Gastroesophageal sphincter (tissue), 4 donors: ENCODE data around the gene SF3B3. TPM values are rescaled to one million over a fixed set of nuclear protein-coding genes. Genes with fewer than 3 reads are reported as not detected.
A peak's percentile ranks its signal among the peaks of the same experiment; 100 is the strongest.

ENCODE experiments used
- ATAC-seq: fragments of 150-250 bp; one replicate; pipeline ENCODE4 v1.9.1; 2016; ENCODE audit warnings: mild to moderate bottlenecking, moderate library complexity
- H3K27ac ChIP-seq, 4 donors: fragments of 200-600 bp; sonication (generic) in 3 of 4; 1 replicate in 3 of 4; 2 replicates in 1 of 4; pipeline ENCODE4 v1.5.1; 2016 to 2019
- H3K27me3 ChIP-seq: fragments of 200-600 bp; sonication (generic); one replicate; pipeline ENCODE4 v1.5.1; 2019
- H3K36me3 ChIP-seq, 2 donors: fragments of 200-600 bp; sonication (generic); one replicate each; pipeline ENCODE4 v1.5.1; 2019; ENCODE audit warnings: control low read depth in 1 of 2
- H3K4me1 ChIP-seq, 3 donors: fragments of 200-600 bp; sonication (generic); 1 replicate in 2 of 3; 2 replicates in 1 of 3; pipeline ENCODE4 v1.5.1; 2016 to 2019; ENCODE audit warnings: control low read depth in 2 of 3
- H3K4me3 ChIP-seq, 2 donors: fragments of 200-600 bp; sonication (generic); one replicate each; pipeline ENCODE4 v1.5.1; 2019; ENCODE audit warnings: mild to moderate bottlenecking in 1 of 2, moderate library complexity in 1 of 2
- H3K9me3 ChIP-seq, 3 donors: fragments of 200-600 bp; sonication (generic); one replicate each; pipeline ENCODE4 v1.5.1; 2017 to 2019; ENCODE audit warnings: control low read depth in 2 of 3
- EP300 ChIP-seq: sonication (generic); formaldehyde crosslinking; IDR thresholded peaks from one replicate; pipeline ENCODE4 v1.6.1; 2017; ENCODE audit warnings: antibody characterized with exemption, mild to moderate bottlenecking
- POLR2A ChIP-seq, 2 donors: fragments of 450-650 bp; IDR thresholded peaks; one replicate each; pipeline ENCODE4 v1.6.1; 2017; ENCODE audit warnings: antibody characterized with exemption in 2 of 2, mild to moderate bottlenecking in 2 of 2, moderate library complexity in 1 of 2
- POLR2AphosphoS5 ChIP-seq: sonication (generic); formaldehyde crosslinking; IDR thresholded peaks from one replicate; pipeline ENCODE4 v1.6.1; 2017; ENCODE audit warnings: antibody characterized with exemption
- WGBS, 2 donors: methylation state at CpG; one replicate each; pipeline ENCODE4 v1.1.5; 2018; ENCODE audit warnings: low coverage in 1 of 2; 5-methylcytosine and 5-hydroxymethylcytosine counted together
- total RNA-seq, 4 donors: library from RNA; depleted of rRNA; stranded (reverse); fragments of >200 nt; gene quantifications; one replicate each; pipeline ENCODE4 v1.1.0, GENCODE V29; 2016
- TF ChIP-seq, protein P1 (sequence below), 4 experiments: fragments of 200-600 bp in 2 of 4; fragments of 450-650 bp in 2 of 4; sonication (generic) in 1 of 4; IDR thresholded peaks; one replicate each; pipeline ENCODE4 v1.5.1; 2017 to 2019; ENCODE audit warnings: antibody characterized with exemption in 4 of 4, mild to moderate bottlenecking in 2 of 4, moderate library complexity in 2 of 4

SF3B3 gene
- 100 to 1,000 TPM in 1 of 4 donors, 10 to 100 TPM in 3; 73.3 to 115 (median 92.8) TPM for total RNA-seq

DNA sequence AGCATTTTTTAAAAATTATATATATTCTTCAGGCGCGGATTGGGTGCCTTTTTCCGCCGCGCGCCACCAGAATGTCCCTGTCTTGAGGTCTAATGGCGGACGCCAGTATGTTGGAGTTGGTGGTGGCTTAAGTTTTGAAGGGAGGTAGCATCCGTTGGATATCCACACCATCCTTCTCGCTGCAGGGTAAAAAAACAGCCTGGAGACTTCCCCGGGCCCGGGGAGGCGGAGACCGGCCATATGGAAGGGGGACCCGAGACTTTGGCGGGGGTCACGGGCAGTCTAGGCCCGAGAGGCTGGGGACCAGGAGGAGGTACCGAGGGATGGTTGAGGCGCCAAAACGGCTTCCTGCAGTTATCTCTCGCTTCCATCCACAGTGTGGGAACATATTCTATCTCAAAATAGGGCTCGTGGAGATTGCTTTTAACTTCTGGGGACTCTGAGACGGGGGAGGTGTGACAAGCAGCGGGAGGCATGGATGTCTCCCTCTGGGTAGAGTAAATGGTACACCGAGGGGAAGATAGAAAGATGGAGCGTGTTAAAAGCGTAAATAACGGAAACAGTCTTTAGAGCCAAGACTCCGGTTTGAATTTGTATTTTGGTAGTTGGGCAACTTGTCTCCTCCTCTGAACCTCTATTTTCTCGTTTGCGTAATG lies at the start of gene SF3B3:
SF3B3 (plus strand) TSS at position 74 of the 656 bp plus-strand sequence. CDS start 2,841 bp downstream, outside the sequence.
- Histone ChIP-seq H3K27me3 (no peaks in the 10 kb centered on the region), H3K27ac (peak within 1 kb of the TSS; percentile 64 to 91 (median 86)), H3K36me3 (peaks cover 0 to 35% of the 10 kb centered on the region in 2 donors), H3K4me1 (peaks cover 0 to 61% (median 25%) of the 10 kb centered on the region in 3 donors), H3K4me3 (peak within 1 kb of the TSS; percentile 88 to 96), H3K9me3 (no peaks in the 10 kb centered on the region)
- WGBS, 2 donors: 0 to 1% methylated on average over 14 to 19 of the region's 32 CpGs
- peak; percentile 77 for ATAC-seq
- TF ChIP-seq, protein P1, sequence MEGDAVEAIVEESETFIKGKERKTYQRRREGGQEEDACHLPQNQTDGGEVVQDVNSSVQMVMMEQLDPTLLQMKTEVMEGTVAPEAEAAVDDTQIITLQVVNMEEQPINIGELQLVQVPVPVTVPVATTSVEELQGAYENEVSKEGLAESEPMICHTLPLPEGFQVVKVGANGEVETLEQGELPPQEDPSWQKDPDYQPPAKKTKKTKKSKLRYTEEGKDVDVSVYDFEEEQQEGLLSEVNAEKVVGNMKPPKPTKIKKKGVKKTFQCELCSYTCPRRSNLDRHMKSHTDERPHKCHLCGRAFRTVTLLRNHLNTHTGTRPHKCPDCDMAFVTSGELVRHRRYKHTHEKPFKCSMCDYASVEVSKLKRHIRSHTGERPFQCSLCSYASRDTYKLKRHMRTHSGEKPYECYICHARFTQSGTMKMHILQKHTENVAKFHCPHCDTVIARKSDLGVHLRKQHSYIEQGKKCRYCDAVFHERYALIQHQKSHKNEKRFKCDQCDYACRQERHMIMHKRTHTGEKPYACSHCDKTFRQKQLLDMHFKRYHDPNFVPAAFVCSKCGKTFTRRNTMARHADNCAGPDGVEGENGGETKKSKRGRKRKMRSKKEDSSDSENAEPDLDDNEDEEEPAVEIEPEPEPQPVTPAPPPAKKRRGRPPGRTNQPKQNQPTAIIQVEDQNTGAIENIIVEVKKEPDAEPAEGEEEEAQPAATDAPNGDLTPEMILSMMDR (IDR thresholded peaks at IDR 0.05): peak in 2 of 4 experiments; percentile 5 to 9
- TF ChIP-seq POLR2AphosphoS5 (peak; percentile 66), POLR2A (IDR thresholded peaks at IDR 0.05) (peak in 1 of 2 donors; percentile 39), EP300 (no peak)

DNA sequence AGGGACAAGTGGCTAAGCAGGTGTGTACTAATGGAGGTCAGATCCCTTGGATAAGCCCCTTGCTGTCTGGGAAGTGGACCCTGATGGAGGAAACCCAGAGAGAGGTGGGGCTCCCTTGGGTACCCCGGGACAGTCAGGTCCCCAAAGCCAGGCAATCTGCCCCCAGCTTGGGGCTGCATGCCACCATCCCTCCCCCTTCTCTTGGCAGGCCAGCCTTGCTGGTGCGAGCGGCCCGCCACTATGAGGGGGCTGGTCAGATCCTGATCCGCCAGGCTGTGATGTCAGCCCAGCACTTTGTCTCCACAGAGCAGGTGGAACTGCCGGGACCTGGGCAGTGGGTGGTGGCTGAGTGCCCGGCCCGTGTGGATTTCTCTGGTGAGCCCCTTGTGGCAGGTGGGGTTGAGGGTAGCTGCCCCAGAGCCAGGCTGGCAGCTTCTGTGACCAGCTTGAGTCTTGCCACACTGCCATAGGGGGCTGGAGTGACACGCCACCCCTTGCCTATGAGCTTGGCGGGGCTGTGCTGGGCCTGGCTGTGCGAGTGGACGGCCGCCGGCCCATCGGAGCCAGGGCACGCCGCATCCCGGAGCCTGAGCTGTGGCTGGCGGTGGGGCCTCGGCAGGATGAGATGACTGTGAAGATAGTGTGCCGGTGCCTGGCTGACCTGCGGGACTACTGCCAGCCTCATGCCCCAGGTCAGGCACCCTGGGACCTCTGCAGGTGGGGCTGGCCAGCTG lies 49.1 kb upstream of the SF3B3 start:
- Histone ChIP-seq H3K4me3 (no peak overlapping the region), H3K9me3 (no peaks in the 10 kb centered on the region), H3K27me3 (no peaks in the 10 kb centered on the region), H3K4me1 (peaks cover 0 to 22% (median 4%) of the 10 kb centered on the region in 3 donors), H3K36me3 (peaks cover 0 to 89% of the 10 kb centered on the region in 2 donors), H3K27ac (no peak overlapping the region)
- WGBS, 2 donors: no CpG with 5 or more reads among the region's 22 CpGs
- no peak for ATAC-seq
- TF ChIP-seq POLR2AphosphoS5: no peak
- TF ChIP-seq, protein P1 (IDR thresholded peaks at IDR 0.05): no peak
- TF ChIP-seq POLR2A (IDR thresholded peaks at IDR 0.05): no peak
- no peak for TF ChIP-seq EP300

DNA sequence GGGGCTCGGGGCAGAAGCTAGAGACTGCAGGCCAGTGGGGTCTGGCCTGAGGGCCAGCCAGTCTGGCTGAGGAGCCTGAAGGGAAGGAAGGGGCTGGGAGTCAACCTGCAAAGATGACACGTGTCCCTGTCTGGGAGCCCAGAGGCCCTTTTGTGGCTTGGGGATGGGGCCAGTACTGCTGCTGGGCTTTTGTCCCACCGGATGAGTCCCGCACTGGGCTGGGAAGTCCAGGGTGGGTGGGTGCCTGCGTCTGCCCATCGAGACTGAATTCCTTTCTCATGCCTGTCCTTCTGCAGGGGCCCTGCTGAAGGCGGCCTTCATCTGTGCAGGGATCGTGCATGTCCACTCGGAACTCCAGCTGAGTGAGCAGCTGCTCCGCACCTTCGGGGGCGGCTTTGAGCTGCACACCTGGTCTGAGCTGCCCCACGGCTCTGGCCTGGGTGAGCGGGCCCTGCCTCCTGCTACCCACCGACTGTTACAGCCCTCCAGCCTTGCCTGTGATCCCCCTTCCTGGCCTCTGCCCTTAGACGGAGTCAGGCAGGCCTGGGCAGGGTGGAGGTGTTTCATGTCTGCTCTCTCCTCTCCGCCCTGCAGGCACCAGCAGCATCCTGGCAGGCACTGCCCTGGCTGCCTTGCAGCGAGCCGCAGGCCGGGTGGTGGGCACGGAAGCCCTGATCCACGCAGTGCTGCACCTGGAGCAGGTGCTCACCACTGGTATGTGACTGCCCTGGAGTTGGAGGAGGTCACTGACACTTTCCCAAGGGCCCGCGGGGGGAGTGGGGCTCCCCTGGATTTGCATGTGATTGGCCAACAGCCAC lies 48.4 kb upstream of the SF3B3 start:
- H3K9me3 ChIP-seq: no peaks in the 10 kb centered on the region
- H3K27me3 ChIP-seq: no peaks in the 10 kb centered on the region
- ATAC-seq: no peak
- no peak overlapping the region for H3K4me3 ChIP-seq
- no peak for TF ChIP-seq EP300
- TF ChIP-seq POLR2AphosphoS5: no peak
- TF ChIP-seq, protein P1 (IDR thresholded peaks at IDR 0.05): no peak
- TF ChIP-seq POLR2A (IDR thresholded peaks at IDR 0.05): no peak
- H3K27ac ChIP-seq: no peak overlapping the region
- WGBS, 2 donors: 75 to 100% methylated on average over 1 to 4 of the region's 24 CpGs
- H3K4me1 ChIP-seq: peaks cover 0 to 23% (median 4%) of the 10 kb centered on the region in 3 donors
- H3K36me3 ChIP-seq: peaks cover 0 to 89% of the 10 kb centered on the region in 2 donors

DNA sequence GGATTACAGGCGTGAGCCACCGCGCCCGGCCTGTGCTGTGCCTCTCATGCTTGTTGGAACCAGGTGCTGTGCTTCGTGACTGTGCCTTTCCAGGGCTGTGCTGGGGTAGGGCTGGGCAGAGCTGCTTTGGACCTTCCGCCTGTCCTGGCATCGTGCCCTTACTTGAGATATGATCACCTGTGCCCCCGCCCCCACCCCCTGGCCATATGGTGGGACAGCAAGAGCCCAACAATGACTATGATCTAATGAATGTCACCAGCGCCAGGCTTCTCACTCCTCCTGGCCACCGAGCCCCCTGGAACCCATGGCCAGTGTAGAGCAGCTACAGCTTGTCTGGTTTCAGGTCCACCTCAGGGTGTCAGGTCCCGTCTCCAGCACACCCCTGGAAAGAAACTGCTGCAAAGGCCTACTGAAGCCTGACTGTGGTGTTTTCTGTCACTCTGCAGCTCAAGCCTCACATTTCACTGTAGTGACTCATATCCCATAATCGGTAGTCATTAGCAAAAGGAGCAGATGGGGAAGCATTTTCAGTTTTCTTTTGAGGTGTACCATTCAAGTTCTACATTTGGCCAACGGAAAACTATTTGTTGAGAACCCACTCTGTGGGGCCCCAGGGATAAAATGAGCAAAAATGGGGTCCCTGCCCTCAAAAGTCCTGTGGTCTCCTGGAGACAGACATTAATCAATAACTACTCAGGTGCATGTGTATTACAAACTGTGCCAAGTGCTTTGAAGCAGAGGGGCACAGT lies 47.2 kb upstream of the SF3B3 start:
- Histone ChIP-seq H3K4me3 (no peak overlapping the region), H3K4me1 (peaks cover 0 to 23% (median 4%) of the 10 kb centered on the region in 3 donors), H3K9me3 (no peaks in the 10 kb centered on the region), H3K27ac (peak overlapping the region in 3 of 4 donors; percentile 38 to 66 (median 41)), H3K36me3 (peaks cover 0 to 89% of the 10 kb centered on the region in 2 donors), H3K27me3 (no peaks in the 10 kb centered on the region)
- no peak for ATAC-seq
- TF ChIP-seq POLR2A (IDR thresholded peaks at IDR 0.05) (no peak), EP300 (no peak), POLR2AphosphoS5 (no peak)
- TF ChIP-seq, protein P1 (IDR thresholded peaks at IDR 0.05): no peak
- 60 to 80% methylated on average over 1 to 3 of the region's 13 CpGs for WGBS, 2 donors
